ENCODE results near the gene KCNIP1. TPM values are rescaled to one million over a fixed set of nuclear protein-coding genes. Genes with fewer than 3 reads are reported as not detected.

Gene KCNIP1
- total and polyA plus RNA-seq, 2 of the 8 experiments (the other 6 are each of a cell fraction or from before 2014, with no cell fraction given), result 0.52 to 0.83 TPM

GRCh38 chr5:170513856-170514525, 10.2 kb downstream of the KCNIP1 start:
- DNase-seq (ENCODE audit: low read depth in 1 of 2, low spot score in 2 of 2) (no peak), FAIRE-seq (no peak)
- Histone ChIP-seq H2AFZ (ENCODE audit: low read length) (0 out of 2 replicates have a peak overlapping the region, but pooled peaks have one; percentile 2), H4K8ac (ENCODE audit: extremely low read depth, insufficient read depth, low read length) (no peak overlapping the region; the same call in 1 of the 2 replicates), H3K14ac (ENCODE audit: insufficient read length) (no peak overlapping the region), H2BK20ac (ENCODE audit: low read length) (no peak overlapping the region), H4K20me1 (replicated peaks in 1 of 2; ENCODE audit: control insufficient read depth in 1 of 2, insufficient read depth in 2 of 2, low read length in 2 of 2) (peaks cover 0 to 5% of the 10 kb centered on the region in 2 experiments), H3K79me2 (ENCODE audit: control insufficient read depth in 1 of 2, insufficient read depth in 2 of 2, low read length in 2 of 2) (no peaks in the 10 kb centered on the region), H3K4me2 (ENCODE audit: insufficient read depth in 1 of 2, low read depth in 2 of 2, low read length in 2 of 2) (no peak overlapping the region), H2BK15ac (ENCODE audit: low read length) (no peak overlapping the region), H2AK5ac (ENCODE audit: low read depth, low read length) (no peak overlapping the region), H3K18ac (ENCODE audit: extremely low read depth, low read length) (no peak overlapping the region), H3K9me3 (ENCODE audit: insufficient read depth in 2 of 2, low read depth in 1 of 2, low read length in 1 of 2) (no peaks in the 10 kb centered on the region), H3K79me1 (ENCODE audit: low read depth, low read length) (no peaks in the 10 kb centered on the region), H3K4me1 (replicated peaks in 1 of 4; ENCODE audit: control insufficient read depth in 3 of 4, insufficient read depth in 4 of 4, low read length in 3 of 4) (peaks cover 0 to 3% (median 0%) of the 10 kb centered on the region in 4 experiments; a peak in 1 of 7 replicates), H3K9ac (replicated peaks in 1 of 4; ENCODE audit: extremely low read depth in 1 of 4, low read depth in 3 of 4, low read length in 3 of 4) (no peak overlapping the region), H4K5ac (ENCODE audit: insufficient read length, low read depth, low read length) (no peak overlapping the region), H3K4ac (replicated peaks; ENCODE audit: insufficient read length, low read depth, low read length) (no peak overlapping the region), H2BK120ac (replicated peaks; ENCODE audit: low read depth, low read length) (no peak overlapping the region), H3K23ac (ENCODE audit: insufficient read length) (no peak overlapping the region), H3K27me3 (replicated peaks in 1 of 4; ENCODE audit: control insufficient read depth in 3 of 4, extremely low read depth in 1 of 4, insufficient read depth in 3 of 4, low read length in 3 of 4) (peaks cover 0 to 2% (median 0%) of the 10 kb centered on the region in 4 experiments; a peak in 1 of 7 replicates), H3K4me3 (ENCODE audit: extremely low read depth in 1 of 4, insufficient read depth in 2 of 4, low read depth in 3 of 4, low read length in 4 of 4) (no peak overlapping the region), H4K91ac (replicated peaks; ENCODE audit: insufficient read length, low read length) (no peak overlapping the region), H3K36me3 (ENCODE audit: control insufficient read depth in 2 of 4, insufficient read depth in 4 of 4, low read length in 3 of 4) (no peaks in the 10 kb centered on the region), H2BK12ac (ENCODE audit: low read depth, low read length) (no peak overlapping the region), H3K56ac (replicated peaks; ENCODE audit: insufficient read length, low read depth, low read length) (no peak overlapping the region), H3K23me2 (ENCODE audit: low read depth, low read length) (peaks cover 7% of the 10 kb centered on the region; the same call in 1 of the 2 replicates), H2BK5ac (ENCODE audit: low read depth, low read length) (no peak overlapping the region), H3K27ac (ENCODE audit: low read depth, low read length) (no peak overlapping the region)
- 85% methylated on average over 5 of the region's 5 CpGs; no CpG with 5 or more reads in 1 of the 2 experiments for WGBS, 2 experiments (ENCODE audit: extremely low coverage in 1 of 2, insufficient coverage in 1 of 2, insufficient read length in 1 of 2, insufficient replicate concordance in 2 of 2, low coverage in 1 of 2, low lambda C conversion rate in 2 of 2, missing lambda C conversion rate in 1 of 2)
- POLR2A ChIA-PET (ENCODE audit: partially characterized antibody), result no interaction called here
- CTCF ChIA-PET (ENCODE audit: partially characterized antibody), result interaction anchor here (0.6 to 1.7 kb wide), 4 partner anchors 79 to 111 kb away, joined by 3 to 7 read pairs (median 4); no protein-coding TSS in a partner anchor
- no peak for TF ChIP-seq RBBP5 (IDR thresholded peaks at IDR 0.05; ENCODE audit: borderline replicate concordance, low read depth, low read length)
- TF ChIP-seq BCL11A (IDR thresholded peaks at IDR 0.05; ENCODE audit: low read depth in 2 of 2, low read length in 2 of 2), result no peak
- TF ChIP-seq EP300 (IDR thresholded peaks at IDR 0.05; ENCODE audit: borderline replicate concordance in 1 of 2, low read depth in 2 of 2, low read length in 2 of 2), result no peak
- TF ChIP-seq, protein P1, sequence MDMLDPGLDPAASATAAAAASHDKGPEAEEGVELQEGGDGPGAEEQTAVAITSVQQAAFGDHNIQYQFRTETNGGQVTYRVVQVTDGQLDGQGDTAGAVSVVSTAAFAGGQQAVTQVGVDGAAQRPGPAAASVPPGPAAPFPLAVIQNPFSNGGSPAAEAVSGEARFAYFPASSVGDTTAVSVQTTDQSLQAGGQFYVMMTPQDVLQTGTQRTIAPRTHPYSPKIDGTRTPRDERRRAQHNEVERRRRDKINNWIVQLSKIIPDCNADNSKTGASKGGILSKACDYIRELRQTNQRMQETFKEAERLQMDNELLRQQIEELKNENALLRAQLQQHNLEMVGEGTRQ (IDR thresholded peaks at IDR 0.05; ENCODE audit: low read length), result no peak
- TF ChIP-seq, protein P2, sequence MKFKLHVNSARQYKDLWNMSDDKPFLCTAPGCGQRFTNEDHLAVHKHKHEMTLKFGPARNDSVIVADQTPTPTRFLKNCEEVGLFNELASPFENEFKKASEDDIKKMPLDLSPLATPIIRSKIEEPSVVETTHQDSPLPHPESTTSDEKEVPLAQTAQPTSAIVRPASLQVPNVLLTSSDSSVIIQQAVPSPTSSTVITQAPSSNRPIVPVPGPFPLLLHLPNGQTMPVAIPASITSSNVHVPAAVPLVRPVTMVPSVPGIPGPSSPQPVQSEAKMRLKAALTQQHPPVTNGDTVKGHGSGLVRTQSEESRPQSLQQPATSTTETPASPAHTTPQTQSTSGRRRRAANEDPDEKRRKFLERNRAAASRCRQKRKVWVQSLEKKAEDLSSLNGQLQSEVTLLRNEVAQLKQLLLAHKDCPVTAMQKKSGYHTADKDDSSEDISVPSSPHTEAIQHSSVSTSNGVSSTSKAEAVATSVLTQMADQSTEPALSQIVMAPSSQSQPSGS (IDR thresholded peaks at IDR 0.05; ENCODE audit: low read length), result no peak
- no peak for TF ChIP-seq FOSL1 (IDR thresholded peaks at IDR 0.05; ENCODE audit: insufficient read depth, low read depth, low read length)
- TF ChIP-seq, protein P3, sequence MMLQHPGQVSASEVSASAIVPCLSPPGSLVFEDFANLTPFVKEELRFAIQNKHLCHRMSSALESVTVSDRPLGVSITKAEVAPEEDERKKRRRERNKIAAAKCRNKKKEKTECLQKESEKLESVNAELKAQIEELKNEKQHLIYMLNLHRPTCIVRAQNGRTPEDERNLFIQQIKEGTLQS (IDR thresholded peaks at IDR 0.05; ENCODE audit: insufficient read depth, low read depth, low read length), result no peak
- no peak for TF ChIP-seq CHD1 (IDR thresholded peaks at IDR 0.05; ENCODE audit: low read depth, low read length)

Measured in H1 (cell line).